Right atrium auricular region (tissue), 2 donors: Measurements from ENCODE around the gene ATXN1. TPM values are rescaled to one million over a fixed set of nuclear protein-coding genes. Genes with fewer than 3 reads are reported as not detected.
"Not testable (repeated sequence)": the region's sequence is repeated elsewhere in the genome, so short reads cannot be mapped to it uniquely, and the experiment has no call there.

Source experiments
- DNase-seq: peaks from one replicate; pipeline ENCODE4 v3.0.0-alpha.2; 2019; ENCODE audit warnings: low spot score
- H3K27ac ChIP-seq, 2 donors: fragments of 200-600 bp; sonication (generic); 1 replicate in 1 of 2; 2 replicates in 1 of 2; pipeline ENCODE4 v1.5.1; 2016 to 2019
- H3K27me3 ChIP-seq, 2 donors: fragments of 200-600 bp; sonication (generic); one replicate each; pipeline versions ENCODE4 v1.5.1 to v1.6.0; 2017 to 2019
- H3K36me3 ChIP-seq: fragments of 200-600 bp; sonication (generic); one replicate; pipeline ENCODE4 v1.5.1; 2016
- H3K4me1 ChIP-seq, 2 donors: fragments of 200-600 bp; sonication (generic); one replicate each; pipeline versions ENCODE4 v1.5.1 to v1.6.0; 2017 to 2019
- H3K4me3 ChIP-seq, 2 donors: fragments of 200-600 bp; sonication (generic); 1 replicate in 1 of 2; 2 replicates in 1 of 2; pipeline ENCODE4 v1.5.1; 2017 to 2019; ENCODE audit warnings: mild to moderate bottlenecking in 1 of 2, moderate library complexity in 1 of 2
- H3K9me3 ChIP-seq, 2 donors: fragments of 200-600 bp; sonication (generic); one replicate each; pipeline ENCODE4 v1.5.1; 2019
- CTCF ChIP-seq, 2 donors: fragments of 200-600 bp; sonication (generic); IDR thresholded peaks; one replicate each; pipeline ENCODE4 v1.5.1; 2019; ENCODE audit warnings: antibody characterized with exemption in 2 of 2
- total RNA-seq, 2 donors: library from RNA; depleted of rRNA; stranded (reverse); fragments of >200 nt; gene quantifications; one replicate each; pipeline ENCODE4 v1.1.0, GENCODE V29; 2016

The ATXN1 gene
- total RNA-seq, 2 donors from 2014 or later, result 41.8 to 62.0 TPM

- H3K27ac ChIP-seq, result no peak overlapping the region
- H3K4me3 ChIP-seq, result no peak overlapping the region
- H3K27me3 ChIP-seq, result no peaks in the 10 kb centered on the region
- DNase-seq, result no peak
- TF ChIP-seq CTCF (IDR thresholded peaks at IDR 0.05), result no peak
- H3K9me3 ChIP-seq, result no peaks in the 10 kb centered on the region
- peaks cover 0 to 18% of the 10 kb centered on the region in 2 donors for H3K4me1 ChIP-seq
- H3K36me3 ChIP-seq, result no peaks in the 10 kb centered on the region
Observed at GRCh38 chr6:16393326-16393725, 367.9 kb downstream of the ATXN1 start.

GRCh38 chr6:16392010-16392409, 369.2 kb downstream of the ATXN1 start:
- DNase-seq, result no peak
- H3K4me3 ChIP-seq, result no peak overlapping the region
- H3K27ac ChIP-seq, result peak overlapping the region; percentile 51 to 76
- H3K36me3 ChIP-seq, result no peaks in the 10 kb centered on the region
- H3K4me1 ChIP-seq, result peaks cover 0 to 18% of the 10 kb centered on the region in 2 donors
- H3K9me3 ChIP-seq, result no peaks in the 10 kb centered on the region
- TF ChIP-seq CTCF (IDR thresholded peaks at IDR 0.05), result no peak
- H3K27me3 ChIP-seq, result no peaks in the 10 kb centered on the region

GRCh38 chr6:16391451-16391912, 369.8 kb downstream of the ATXN1 start:
- Histone ChIP-seq H3K9me3 (no peaks in the 10 kb centered on the region), H3K4me1 (peaks cover 0 to 18% of the 10 kb centered on the region in 2 donors), H3K27ac (peak overlapping the region; percentile 51 to 76), H3K27me3 (no peaks in the 10 kb centered on the region), H3K36me3 (no peaks in the 10 kb centered on the region), H3K4me3 (no peak overlapping the region)
- no peak for DNase-seq
- TF ChIP-seq CTCF (IDR thresholded peaks at IDR 0.05), result no peak

GRCh38 chr6:16390909-16391450, 370.3 kb downstream of the ATXN1 start:
- Histone ChIP-seq H3K27ac (peak overlapping the region; percentile 51 to 76), H3K4me1 (peaks cover 0 to 18% of the 10 kb centered on the region in 2 donors)
- DNase-seq, H3K36me3 ChIP-seq, H3K9me3 ChIP-seq, H3K4me3 ChIP-seq, H3K27me3 ChIP-seq: not testable (repeated sequence)

GRCh38 chr6:16389642-16390041, 371.6 kb downstream of the ATXN1 start:
- Histone ChIP-seq H3K36me3 (no peaks in the 10 kb centered on the region), H3K4me1 (peaks cover 0 to 18% of the 10 kb centered on the region in 2 donors), H3K9me3 (no peaks in the 10 kb centered on the region), H3K27ac (no peak overlapping the region), H3K27me3 (no peaks in the 10 kb centered on the region), H3K4me3 (no peak overlapping the region)
- DNase-seq, result no peak
- TF ChIP-seq CTCF (IDR thresholded peaks at IDR 0.05), result no peak

GRCh38 chr6:16388488-16388887, 372.8 kb downstream of the ATXN1 start:
- no peak overlapping the region for H3K4me3 ChIP-seq
- H3K27ac ChIP-seq, result no peak overlapping the region
- H3K9me3 ChIP-seq, result no peaks in the 10 kb centered on the region
- TF ChIP-seq CTCF (IDR thresholded peaks at IDR 0.05), result no peak
- no peaks in the 10 kb centered on the region for H3K36me3 ChIP-seq
- no peaks in the 10 kb centered on the region for H3K27me3 ChIP-seq
- DNase-seq, result no peak
- peaks cover 0 to 18% of the 10 kb centered on the region in 2 donors for H3K4me1 ChIP-seq
